ENCODE results near the gene JPH3. TPM values are rescaled to one million over a fixed set of nuclear protein-coding genes. Genes with fewer than 3 reads are reported as not detected.

JPH3 gene
- polyA plus RNA-seq, 1 donor from 2014 or later, result 22.2 TPM

- Histone ChIP-seq H3K27ac (ENCODE audit: low read length) (no peak overlapping the region), H2AFZ (ENCODE audit: low read depth, low read length) (no peak overlapping the region), H3K9me3 (ENCODE audit: low read length) (no peaks in the 10 kb centered on the region), H3F3A (ENCODE audit: insufficient read depth, low read length, poor library complexity, severe bottlenecking) (no peaks in the 10 kb centered on the region), H3K9ac (ENCODE audit: low read length) (no peak overlapping the region), H3K27me3 (ENCODE audit: insufficient read depth, low read depth, low read length) (no peaks in the 10 kb centered on the region), H3K36me3 (ENCODE audit: insufficient read depth, low read length) (no peaks in the 10 kb centered on the region), H3K4me3 (ENCODE audit: low read length) (no peak overlapping the region), H4K20me1 (ENCODE audit: insufficient read depth) (no peaks in the 10 kb centered on the region), H3K79me2 (replicated peaks; ENCODE audit: insufficient read depth, low read length) (no peaks in the 10 kb centered on the region), H3K4me2 (ENCODE audit: low read length) (no peak overlapping the region), H3K9me2 (ENCODE audit: insufficient read depth, low read length) (no peaks in the 10 kb centered on the region)
- TF ChIP-seq MXI1 (conservative IDR thresholded peaks at IDR 0.05; ENCODE audit: poor library complexity, severe bottlenecking), result no peak
- TF ChIP-seq RAD21 (conservative IDR thresholded peaks at IDR 0.05), result no peak
- no peak for TF ChIP-seq TAF1 (IDR thresholded peaks at IDR 0.05; ENCODE audit: low read depth)
- TF ChIP-seq POLR2AphosphoS5 (IDR thresholded peaks at IDR 0.05), result no peak
- TF ChIP-seq, protein P1, sequence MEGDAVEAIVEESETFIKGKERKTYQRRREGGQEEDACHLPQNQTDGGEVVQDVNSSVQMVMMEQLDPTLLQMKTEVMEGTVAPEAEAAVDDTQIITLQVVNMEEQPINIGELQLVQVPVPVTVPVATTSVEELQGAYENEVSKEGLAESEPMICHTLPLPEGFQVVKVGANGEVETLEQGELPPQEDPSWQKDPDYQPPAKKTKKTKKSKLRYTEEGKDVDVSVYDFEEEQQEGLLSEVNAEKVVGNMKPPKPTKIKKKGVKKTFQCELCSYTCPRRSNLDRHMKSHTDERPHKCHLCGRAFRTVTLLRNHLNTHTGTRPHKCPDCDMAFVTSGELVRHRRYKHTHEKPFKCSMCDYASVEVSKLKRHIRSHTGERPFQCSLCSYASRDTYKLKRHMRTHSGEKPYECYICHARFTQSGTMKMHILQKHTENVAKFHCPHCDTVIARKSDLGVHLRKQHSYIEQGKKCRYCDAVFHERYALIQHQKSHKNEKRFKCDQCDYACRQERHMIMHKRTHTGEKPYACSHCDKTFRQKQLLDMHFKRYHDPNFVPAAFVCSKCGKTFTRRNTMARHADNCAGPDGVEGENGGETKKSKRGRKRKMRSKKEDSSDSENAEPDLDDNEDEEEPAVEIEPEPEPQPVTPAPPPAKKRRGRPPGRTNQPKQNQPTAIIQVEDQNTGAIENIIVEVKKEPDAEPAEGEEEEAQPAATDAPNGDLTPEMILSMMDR (IDR thresholded peaks at IDR 0.05; ENCODE audit: poor library complexity, severe bottlenecking), result no peak
- TF ChIP-seq REST (IDR thresholded peaks at IDR 0.05; ENCODE audit: borderline replicate concordance), result no peak
- TF ChIP-seq EP300 (conservative IDR thresholded peaks at IDR 0.05; ENCODE audit: poor library complexity, severe bottlenecking), result no peak
- TF ChIP-seq SMC3 (conservative IDR thresholded peaks at IDR 0.05; ENCODE audit: poor library complexity), result no peak
- no peak for TF ChIP-seq EZH2 (IDR thresholded peaks at IDR 0.05; ENCODE audit: borderline replicate concordance, insufficient read depth, low read length, poor library complexity, severe bottlenecking)
Observed at GRCh38 chr16:87701078-87701460, 98.8 kb downstream of the JPH3 start.

DNA sequence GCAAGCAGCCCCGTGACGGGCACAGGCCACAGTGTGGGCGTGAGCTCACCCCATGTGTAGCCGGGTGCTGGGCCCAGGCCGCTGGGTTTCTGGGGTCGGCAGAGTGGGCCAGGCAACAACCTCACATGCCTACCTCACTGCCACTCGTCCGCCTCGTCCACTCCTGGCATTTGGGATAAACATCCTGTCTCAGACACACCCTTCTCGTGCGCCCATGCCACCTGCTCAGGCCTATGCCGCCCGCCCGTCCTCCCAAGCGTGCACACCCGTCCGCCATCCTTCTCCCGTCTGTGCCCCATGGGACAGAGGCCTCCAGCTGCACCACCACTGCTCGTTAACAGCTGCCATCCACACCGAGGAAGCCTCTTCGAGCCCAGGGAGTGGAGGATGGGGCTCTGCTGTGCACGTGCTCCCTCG, 99.2 kb downstream of the JPH3 start:
- no peak overlapping the region for H3K27ac ChIP-seq (ENCODE audit: low read length)
- H3K9me2 ChIP-seq (ENCODE audit: insufficient read depth, low read length), result no peaks in the 10 kb centered on the region
- no peaks in the 10 kb centered on the region for H3K36me3 ChIP-seq (ENCODE audit: insufficient read depth, low read length)
- H3K27me3 ChIP-seq (ENCODE audit: insufficient read depth, low read depth, low read length), result no peaks in the 10 kb centered on the region
- H3K9me3 ChIP-seq (ENCODE audit: low read length), result no peaks in the 10 kb centered on the region
- no peaks in the 10 kb centered on the region for H3K79me2 ChIP-seq (replicated peaks; ENCODE audit: insufficient read depth, low read length)
- H2AFZ ChIP-seq (ENCODE audit: low read depth, low read length), result no peak overlapping the region
- H3F3A ChIP-seq (ENCODE audit: insufficient read depth, low read length, poor library complexity, severe bottlenecking), result no peaks in the 10 kb centered on the region
- H3K4me2 ChIP-seq (ENCODE audit: low read length), result no peak overlapping the region
- TF ChIP-seq MXI1 (conservative IDR thresholded peaks at IDR 0.05; ENCODE audit: poor library complexity, severe bottlenecking), result no peak
- TF ChIP-seq EZH2 (IDR thresholded peaks at IDR 0.05; ENCODE audit: borderline replicate concordance, insufficient read depth, low read length, poor library complexity, severe bottlenecking), result no peak
- TF ChIP-seq, protein P1 (IDR thresholded peaks at IDR 0.05; ENCODE audit: poor library complexity, severe bottlenecking), result no peak
- TF ChIP-seq TAF1 (IDR thresholded peaks at IDR 0.05; ENCODE audit: low read depth), result no peak
- TF ChIP-seq SMC3 (conservative IDR thresholded peaks at IDR 0.05; ENCODE audit: poor library complexity), result no peak
- H4K20me1 ChIP-seq (ENCODE audit: insufficient read depth), result no peaks in the 10 kb centered on the region
- no peak overlapping the region for H3K4me3 ChIP-seq (ENCODE audit: low read length)
- H3K9ac ChIP-seq (ENCODE audit: low read length), result no peak overlapping the region
